GM03348 (cell line): ENCODE data around the gene GAREM2.

ENCODE experiments used
- DNase-seq: peaks from one replicate; pipeline ENCODE4 v3.0.0; 2012; ENCODE audit warnings: low spot score

The GAREM2 gene

GRCh38 chr2:26169681-26170414 is 3.0 kb upstream of the GAREM2 start:
- DNase-seq: no peak

- DNase-seq: no peak
Observed at GRCh38 chr2:26170795-26171194, 2.1 kb upstream of the GAREM2 start.

DNA sequence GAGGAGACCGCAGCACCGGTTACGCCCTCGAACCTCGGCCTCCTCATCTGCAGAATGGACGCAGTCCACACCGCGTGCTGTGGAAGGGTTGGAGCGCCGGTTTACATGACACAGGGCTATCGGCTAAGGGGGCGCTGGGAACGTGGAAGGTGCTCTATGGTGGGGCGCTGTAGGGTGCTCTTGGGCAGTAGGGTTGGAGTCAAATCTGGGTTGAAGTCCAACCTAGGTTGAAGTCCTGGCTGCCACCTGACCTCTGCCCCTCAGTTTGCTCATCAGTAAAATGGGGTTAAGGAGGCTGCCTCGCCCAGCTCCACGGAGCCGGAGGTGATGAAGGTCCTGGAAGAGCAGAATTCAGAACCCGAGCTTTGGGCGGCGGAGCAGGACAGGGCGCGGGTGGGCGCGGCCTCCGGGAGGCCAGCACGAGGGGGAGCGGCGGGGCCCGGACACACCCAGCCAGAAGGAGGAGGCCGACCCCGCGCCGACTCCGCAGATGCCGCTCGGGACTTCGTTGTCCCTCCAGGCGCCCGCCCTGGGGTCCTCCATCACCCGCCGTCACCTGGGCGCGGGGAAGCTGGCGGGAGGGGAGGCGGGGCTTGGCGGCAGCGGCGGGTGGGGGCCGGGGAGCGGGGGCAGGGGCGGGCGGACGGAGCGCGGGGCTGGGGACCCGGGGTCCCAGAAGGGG is 558 bp upstream of the GAREM2 start:
- peak; percentile 21 for DNase-seq

GRCh38 chr2:26173776-26174482 is 1.0 kb downstream of the GAREM2 start:
- DNase-seq: peak; percentile 13

- no peak for DNase-seq
Observed at GRCh38 chr2:26174691-26175465, 2.0 kb downstream of the GAREM2 start.

DNA sequence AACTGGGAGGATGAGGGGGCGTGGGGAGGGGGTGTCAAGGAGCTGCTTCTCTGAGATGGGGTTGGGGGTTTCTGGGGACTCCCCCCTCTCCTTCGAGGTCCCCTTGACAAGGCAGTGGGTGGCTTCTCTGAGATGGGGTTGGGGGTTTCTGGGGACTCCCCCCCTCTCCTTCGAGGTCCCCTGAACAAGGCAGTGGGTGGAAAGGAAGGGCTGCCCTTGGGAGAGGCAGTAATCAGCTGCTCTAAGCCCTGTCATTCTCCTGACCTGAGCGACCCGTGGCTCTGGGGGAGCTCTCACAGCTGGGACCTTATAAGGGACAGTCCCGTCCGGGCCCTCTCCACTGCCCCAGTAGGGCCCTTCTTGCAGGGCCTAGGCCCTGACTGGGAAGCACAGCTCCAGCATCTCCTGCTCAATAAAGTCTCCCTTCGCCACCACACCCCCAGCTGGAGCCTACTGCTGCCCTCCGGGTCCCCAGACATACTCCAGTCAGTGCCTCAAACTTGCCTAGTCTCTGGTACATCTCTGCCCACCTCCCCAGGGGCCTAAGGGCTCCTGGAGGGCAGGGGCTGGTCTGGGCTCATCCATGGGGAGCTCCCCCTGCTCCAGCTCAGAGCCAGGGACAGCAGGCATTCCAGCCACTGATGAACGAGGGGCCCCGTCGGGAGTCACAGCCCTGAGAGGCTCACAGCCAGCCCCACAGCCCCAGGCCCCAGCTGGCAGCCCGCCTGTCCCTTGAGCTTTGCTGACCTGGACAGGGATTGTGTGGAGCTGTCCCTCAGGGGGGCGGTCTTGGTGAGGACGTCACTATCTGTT is 2.8 kb downstream of the GAREM2 start:
- no peak for DNase-seq

GRCh38 chr2:26176279-26176615 is 3.4 kb downstream of the GAREM2 start:
- no peak for DNase-seq

DNA sequence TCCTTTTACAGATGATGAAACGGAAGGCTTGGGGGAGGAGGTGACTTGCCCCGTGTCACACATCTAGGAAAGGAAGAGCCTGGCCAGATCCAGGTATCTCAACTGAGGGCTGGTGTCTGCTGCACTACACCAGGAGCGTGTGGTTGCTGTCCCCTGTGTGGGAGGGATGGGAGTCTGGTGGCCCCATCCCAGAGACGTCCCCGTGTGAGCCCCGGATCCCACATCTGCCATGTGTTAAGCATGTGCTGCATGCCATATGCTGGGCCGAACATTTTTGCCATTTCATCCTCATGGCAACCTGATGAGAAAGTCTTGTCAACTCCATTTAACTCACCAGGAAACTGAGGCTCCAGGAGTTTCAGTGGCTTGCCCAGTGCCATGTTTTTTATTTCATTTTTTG is 4.2 kb downstream of the GAREM2 start:
- DNase-seq: no peak

GRCh38 chr2:26178246-26178645 is 5.4 kb downstream of the GAREM2 start:
- no peak for DNase-seq

GRCh38 chr2:26178746-26179436 is 6.0 kb downstream of the GAREM2 start:
- peak; percentile 72 for DNase-seq

GRCh38 chr2:26179446-26179913 is 6.6 kb downstream of the GAREM2 start:
- no peak for DNase-seq

- DNase-seq: no peak
Observed at GRCh38 chr2:26182441-26182840, 9.6 kb downstream of the GAREM2 start.

DNA sequence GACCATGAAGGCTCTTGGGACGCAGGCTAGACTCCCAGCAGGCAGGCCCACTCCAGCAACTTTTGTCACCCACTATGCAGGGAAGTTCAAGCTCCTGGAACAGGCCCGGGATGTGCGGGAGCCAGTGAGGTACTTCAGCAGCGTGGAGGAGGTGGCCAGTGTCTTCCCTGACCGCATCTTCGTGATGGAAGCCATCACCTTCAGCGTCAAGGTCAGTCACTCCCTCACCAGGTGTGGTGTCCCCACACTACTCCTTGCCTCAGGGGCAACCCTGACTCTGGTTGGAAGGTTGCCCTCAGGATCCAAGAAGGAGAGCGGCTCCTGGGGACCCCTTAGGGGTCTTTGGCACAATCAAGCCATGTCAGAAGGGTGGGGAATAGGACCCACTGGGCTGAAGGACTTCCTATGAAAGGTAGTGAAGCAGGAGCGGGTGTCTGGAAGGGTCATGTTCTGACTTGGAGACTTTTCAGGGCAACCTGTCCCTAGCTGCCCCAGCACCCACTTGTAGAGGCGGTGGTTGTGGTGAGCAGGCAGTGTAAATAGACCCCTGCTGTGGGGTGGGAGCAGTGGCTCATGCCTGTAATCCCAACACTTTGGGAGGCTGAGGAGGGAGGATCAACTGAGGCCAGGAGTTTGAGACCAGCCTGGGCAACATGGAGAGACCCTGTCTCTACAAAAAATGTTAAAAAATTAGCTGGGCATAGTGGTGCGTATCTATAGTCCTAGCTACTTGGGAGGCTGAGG is 10.2 kb downstream of the GAREM2 start:
- no peak for DNase-seq

DNA sequence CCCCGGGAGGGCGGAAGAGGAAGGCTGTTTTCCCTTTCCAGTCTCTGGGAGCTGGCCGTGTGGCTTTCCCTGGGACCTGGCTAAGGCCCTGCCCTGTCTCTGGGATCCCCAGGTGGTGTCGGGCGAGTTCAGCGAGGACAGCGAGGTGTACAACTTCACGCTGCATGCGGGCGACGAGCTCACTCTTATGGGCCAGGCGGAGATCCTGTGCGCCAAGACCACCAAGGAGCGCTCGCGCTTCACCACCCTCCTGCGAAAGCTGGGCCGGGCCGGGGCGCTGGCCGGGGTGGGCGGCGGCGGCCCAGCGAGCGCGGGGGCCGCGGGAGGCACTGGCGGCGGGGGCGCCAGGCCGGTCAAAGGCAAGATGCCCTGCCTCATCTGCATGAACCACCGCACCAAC is 11.2 kb downstream of the GAREM2 start:
- no peak for DNase-seq

GRCh38 chr2:26184555-26185303 is 11.8 kb downstream of the GAREM2 start:
- peak; percentile 96 for DNase-seq

- DNase-seq: no peak
Observed at GRCh38 chr2:26185304-26185928, 12.5 kb downstream of the GAREM2 start.

DNA sequence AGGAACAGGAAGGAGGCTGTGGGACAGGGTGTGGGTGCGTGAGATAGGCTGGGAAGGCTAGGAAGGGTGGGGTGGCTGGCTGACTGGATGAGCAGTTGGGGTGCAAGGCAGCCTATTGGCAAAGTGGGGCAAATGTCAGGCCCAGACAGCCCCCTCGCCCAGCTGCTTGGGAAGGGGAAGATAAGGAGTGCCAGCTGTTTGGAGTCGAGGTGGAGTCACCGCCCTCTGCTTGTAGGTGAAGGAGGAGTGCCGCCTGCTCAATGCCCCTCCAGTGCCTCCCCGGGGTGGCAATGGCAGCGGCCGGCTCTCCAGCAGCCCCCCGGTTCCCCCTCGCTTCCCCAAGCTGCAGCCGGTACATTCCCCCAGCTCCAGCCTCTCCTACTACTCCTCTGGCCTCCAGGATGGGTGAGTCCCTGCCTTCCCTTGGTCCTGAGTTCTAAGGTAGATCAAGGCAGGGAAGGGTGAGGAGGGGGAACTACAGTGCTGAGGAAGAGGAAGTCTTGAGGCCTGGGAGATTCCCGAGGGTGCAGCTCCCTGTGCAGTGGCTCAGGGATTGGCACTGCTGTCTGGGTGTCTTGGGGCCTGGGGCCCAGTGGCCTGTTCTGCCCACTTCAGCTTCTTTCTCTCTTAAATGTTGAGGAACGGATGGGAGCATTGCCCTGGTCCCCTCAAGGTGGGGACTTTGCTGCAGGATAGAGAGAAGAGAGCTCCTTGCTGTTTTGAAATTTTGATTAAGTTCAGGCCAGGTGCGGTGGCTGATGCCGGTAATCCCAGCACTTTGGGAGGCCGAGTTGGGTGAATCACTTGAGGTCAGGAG is 13.3 kb downstream of the GAREM2 start:
- no peak for DNase-seq

- DNase-seq: no peak
Observed at GRCh38 chr2:26187114-26187513, 14.2 kb downstream of the GAREM2 start.
